ENCODE measurements around the gene TSPAN4. TPM values are rescaled to one million over a fixed set of nuclear protein-coding genes. Genes with fewer than 3 reads are reported as not detected.

TSPAN4 gene
- total RNA-seq, 3 donors from 2014 or later (not counting 1 experiment from before 2014, with no cell fraction given): 11.2 to 18.6 (median 14.6) TPM

GRCh38 chr11:858053-858761 lies 15.6 kb downstream of the TSPAN4 start:
- Mint-ChIP-seq H3K4me3 (no peak overlapping the region), H3K36me3 (no peaks in the 10 kb centered on the region), H3K4me1 (peaks cover 7 to 12% of the 10 kb centered on the region in 2 donors), H3K27me3 (ENCODE audit: low read depth in 2 of 2) (no peaks in the 10 kb centered on the region), H3K27ac (peak overlapping the region in 1 of 2 donors; percentile 38), H3K9me3 (no peaks in the 10 kb centered on the region)
- DNase-seq: no peak
- ATAC-seq: no peak
- Histone ChIP-seq H3K9me3 (ENCODE audit: control insufficient read depth, insufficient read depth, low read length) (no peaks in the 10 kb centered on the region), H3K27me3 (ENCODE audit: control insufficient read depth, insufficient read depth, low read length) (no peaks in the 10 kb centered on the region), H3K27ac (ENCODE audit: low read length) (no peak overlapping the region), H3K36me3 (ENCODE audit: control insufficient read depth, insufficient read depth, low read length) (no peaks in the 10 kb centered on the region), H3K4me3 (ENCODE audit: low read length) (no peak overlapping the region), H3K4me1 (ENCODE audit: control insufficient read depth, insufficient read depth, low read length) (peaks cover 15% of the 10 kb centered on the region)
- TF ChIP-seq CTCF (IDR thresholded peaks at IDR 0.05): no peak
- WGBS (ENCODE audit: insufficient coverage): 92% methylated on average over 27 of the region's 27 CpGs
- intact Hi-C loops (cut with micrococcal nuclease): no loop called here

GRCh38 chr11:858762-859339 lies 16.2 kb downstream of the TSPAN4 start:
- no peaks in the 10 kb centered on the region for H3K36me3 ChIP-seq (ENCODE audit: control insufficient read depth, insufficient read depth, low read length)
- 95% methylated on average over 35 of the region's 37 CpGs for WGBS (ENCODE audit: insufficient coverage)
- ATAC-seq (no peak), DNase-seq (no peak)
- no peaks in the 10 kb centered on the region for H3K36me3 Mint-ChIP-seq
- H3K4me3 ChIP-seq (ENCODE audit: low read length): no peak overlapping the region
- no peaks in the 10 kb centered on the region for H3K27me3 ChIP-seq (ENCODE audit: control insufficient read depth, insufficient read depth, low read length)
- no peaks in the 10 kb centered on the region for H3K27me3 Mint-ChIP-seq (ENCODE audit: low read depth in 2 of 2)
- H3K9me3 ChIP-seq (ENCODE audit: control insufficient read depth, insufficient read depth, low read length): no peaks in the 10 kb centered on the region
- no peak overlapping the region for H3K4me3 Mint-ChIP-seq
- H3K4me1 ChIP-seq (ENCODE audit: control insufficient read depth, insufficient read depth, low read length): peaks cover 15% of the 10 kb centered on the region
- H3K27ac Mint-ChIP-seq: peak overlapping the region in 1 of 2 donors; percentile 38
- peaks cover 7 to 12% of the 10 kb centered on the region in 2 donors for H3K4me1 Mint-ChIP-seq
- no peaks in the 10 kb centered on the region for H3K9me3 Mint-ChIP-seq
- H3K27ac ChIP-seq (ENCODE audit: low read length): no peak overlapping the region
- intact Hi-C loops (cut with micrococcal nuclease): no loop called here
- TF ChIP-seq CTCF (IDR thresholded peaks at IDR 0.05): no peak

GRCh38 chr11:859394-860131 lies 16.9 kb downstream of the TSPAN4 start:
- Mint-ChIP-seq H3K27ac (no peak overlapping the region), H3K36me3 (no peaks in the 10 kb centered on the region), H3K4me3 (no peak overlapping the region), H3K9me3 (no peaks in the 10 kb centered on the region), H3K27me3 (ENCODE audit: low read depth in 2 of 2) (no peaks in the 10 kb centered on the region), H3K4me1 (peaks cover 7 to 12% of the 10 kb centered on the region in 2 donors)
- no peak for DNase-seq
- Histone ChIP-seq H3K27ac (ENCODE audit: low read length) (no peak overlapping the region), H3K27me3 (ENCODE audit: control insufficient read depth, insufficient read depth, low read length) (no peaks in the 10 kb centered on the region), H3K36me3 (ENCODE audit: control insufficient read depth, insufficient read depth, low read length) (no peaks in the 10 kb centered on the region), H3K4me3 (ENCODE audit: low read length) (no peak overlapping the region), H3K4me1 (ENCODE audit: control insufficient read depth, insufficient read depth, low read length) (peaks cover 15% of the 10 kb centered on the region), H3K9me3 (ENCODE audit: control insufficient read depth, insufficient read depth, low read length) (no peaks in the 10 kb centered on the region)
- no peak for TF ChIP-seq CTCF (IDR thresholded peaks at IDR 0.05)
- ATAC-seq: no peak
- 85% methylated on average over 22 of the region's 31 CpGs for WGBS (ENCODE audit: insufficient coverage)
- intact Hi-C loops (cut with micrococcal nuclease): no loop called here
